ENCODE results near the gene PDX1.

Gene PDX1

GRCh38 chr13:27927444-27928352 lies 7.9 kb downstream of the PDX1 start:
- TF ChIP-seq CTCF (IDR thresholded peaks at IDR 0.05; ENCODE audit: low read depth, low read length, missing control alignments): no peak

GRCh38 chr13:27928353-27928804 lies 8.6 kb downstream of the PDX1 start:
- no peak overlapping the region for H3K4me3 ChIP-seq (ENCODE audit: low read depth, low read length)
- no peak for TF ChIP-seq CTCF (IDR thresholded peaks at IDR 0.05; ENCODE audit: low read depth, low read length, missing control alignments)
- DNase-seq (ENCODE audit: low read depth): no peak

More at GRCh38 chr13:27927444-27928352, 7.9 kb downstream of the PDX1 start:
- H3K4me3 ChIP-seq (ENCODE audit: low read depth, low read length): no peak overlapping the region
- DNase-seq (ENCODE audit: low read depth): no peak

- no peak for TF ChIP-seq CTCF (IDR thresholded peaks at IDR 0.05; ENCODE audit: low read depth, low read length, missing control alignments)
Measured at GRCh38 chr13:27928805-27929753, 9.3 kb downstream of the PDX1 start.

GRCh38 chr13:27929868-27930267 lies 10.1 kb downstream of the PDX1 start:
- no peak overlapping the region for H3K4me3 ChIP-seq (ENCODE audit: low read depth, low read length)
- DNase-seq (ENCODE audit: low read depth): no peak
- no peak for TF ChIP-seq CTCF (IDR thresholded peaks at IDR 0.05; ENCODE audit: low read depth, low read length, missing control alignments)

More at GRCh38 chr13:27928805-27929753, 9.3 kb downstream of the PDX1 start:
- H3K4me3 ChIP-seq (ENCODE audit: low read depth, low read length): no peak overlapping the region
- DNase-seq (ENCODE audit: low read depth): no peak

GRCh38 chr13:27933118-27933517 lies 13.3 kb downstream of the PDX1 start:
- no peak for TF ChIP-seq CTCF (IDR thresholded peaks at IDR 0.05; ENCODE audit: low read depth, low read length, missing control alignments)
- no peak overlapping the region for H3K4me3 ChIP-seq (ENCODE audit: low read depth, low read length)
- no peak for DNase-seq (ENCODE audit: low read depth)

- H3K4me3 ChIP-seq (ENCODE audit: low read depth, low read length): no peak overlapping the region
- DNase-seq (ENCODE audit: low read depth): no peak
- no peak for TF ChIP-seq CTCF (IDR thresholded peaks at IDR 0.05; ENCODE audit: low read depth, low read length, missing control alignments)
Measured at GRCh38 chr13:27933580-27934328, 14.0 kb downstream of the PDX1 start.
